Stimulated activated naive CD4-positive, alpha-beta T cell treated with Interleukin-2 at 50 U/mL for 16 hours (primary cell): ENCODE measurements around the gene CCDC201.
"Not testable (repeated sequence)": the region's sequence is repeated elsewhere in the genome, so short reads cannot be mapped to it uniquely, and the experiment has no call there.

Source experiments
- DNase-seq: peaks from one replicate; lab custom pipeline; 2025; lab: John Stamatoyannopoulos, UW

CCDC201 gene

GRCh38 chr7:45874408-45875131 is 1.7 kb upstream of the CCDC201 start:
- no peak for DNase-seq

GRCh38 chr7:45873355-45873754 is 473 bp upstream of the CCDC201 start:
- no peak for DNase-seq

GRCh38 chr7:45872116-45873034 is 507 bp downstream of the CCDC201 start:
- no peak for DNase-seq

- DNase-seq, result no peak
Observed at GRCh38 chr7:45869426-45869825, 3.5 kb downstream of the CCDC201 start.

- DNase-seq, result no peak
Observed at GRCh38 chr7:45867471-45867870, 5.4 kb downstream of the CCDC201 start.

- no peak for DNase-seq
Observed at GRCh38 chr7:45865594-45866410, 7.1 kb downstream of the CCDC201 start.

- no peak for DNase-seq
Observed at GRCh38 chr7:45863715-45864114, 9.2 kb downstream of the CCDC201 start.

GRCh38 chr7:45856888-45857287 is 16.0 kb downstream of the CCDC201 start:
- DNase-seq, result not testable (repeated sequence)

GRCh38 chr7:45855680-45856079 is 17.2 kb downstream of the CCDC201 start:
- not testable (repeated sequence) for DNase-seq

- DNase-seq, result not testable (repeated sequence)
Observed at GRCh38 chr7:45853491-45853890, 19.4 kb downstream of the CCDC201 start.

- not testable (repeated sequence) for DNase-seq
Observed at GRCh38 chr7:45852984-45853383, 19.9 kb downstream of the CCDC201 start.

- DNase-seq, result not testable (repeated sequence)
Observed at GRCh38 chr7:45848734-45849133, 24.1 kb downstream of the CCDC201 start.

GRCh38 chr7:45846536-45846935 is 26.3 kb downstream of the CCDC201 start:
- DNase-seq, result not testable (repeated sequence)

GRCh38 chr7:45841926-45842717 is 30.8 kb downstream of the CCDC201 start:
- not testable (repeated sequence) for DNase-seq

GRCh38 chr7:45838852-45839251 is 34.0 kb downstream of the CCDC201 start:
- not testable (repeated sequence) for DNase-seq

- DNase-seq, result not testable (repeated sequence)
Observed at GRCh38 chr7:45832433-45833177, 40.3 kb downstream of the CCDC201 start.

GRCh38 chr7:45829846-45830245 is 43.0 kb downstream of the CCDC201 start:
- DNase-seq, result not testable (repeated sequence)

- not testable (repeated sequence) for DNase-seq
Observed at GRCh38 chr7:45827731-45828130, 45.2 kb downstream of the CCDC201 start.

GRCh38 chr7:45826550-45826949 is 46.3 kb downstream of the CCDC201 start:
- not testable (repeated sequence) for DNase-seq

- not testable (repeated sequence) for DNase-seq
Observed at GRCh38 chr7:45818763-45819162, 54.1 kb downstream of the CCDC201 start.
